Muscle layer of colon (tissue), 2 donors: Measurements from ENCODE around the gene GBX1.

Source experiments
- H3K27ac ChIP-seq: one replicate; pipeline ENCODE4 v1.7.0; 2013; ENCODE audit warnings: low read depth, mild to moderate bottlenecking, low read length, moderate library complexity
- H3K27me3 ChIP-seq, 2 donors: one replicate each; pipeline ENCODE4 v1.7.0; 2013; ENCODE audit warnings: low read length in 2 of 2, mild to moderate bottlenecking in 2 of 2; ENCODE audit not compliant: insufficient read depth in 2 of 2, control insufficient read depth in 1 of 2
- H3K36me3 ChIP-seq: one replicate; pipeline ENCODE4 v1.7.0; 2013; ENCODE audit warnings: mild to moderate bottlenecking, low read length; ENCODE audit not compliant: insufficient read depth
- H3K4me1 ChIP-seq: one replicate; pipeline ENCODE4 v1.7.0; 2013; ENCODE audit warnings: mild to moderate bottlenecking, low read length; ENCODE audit not compliant: insufficient read depth
- H3K4me3 ChIP-seq, 2 donors: one replicate each; pipeline ENCODE4 v1.7.0; 2013; ENCODE audit warnings: low read length in 2 of 2, low read depth in 1 of 2, mild to moderate bottlenecking in 1 of 2, moderate library complexity in 1 of 2
- H3K9ac ChIP-seq: one replicate; pipeline ENCODE4 v1.7.0; 2013; ENCODE audit warnings: low read length
- H3K9me3 ChIP-seq: one replicate; pipeline ENCODE4 v1.7.0; 2013; ENCODE audit warnings: mild to moderate bottlenecking, low read length
- donor health status: abdominal sarcoma.
- donor health status: Adenocarcinoma of cecum.

GBX1 gene

GRCh38 chr7:151121380-151122170 is 45.9 kb downstream of the GBX1 start:
- peaks cover 37% of the 10 kb centered on the region for H3K36me3 ChIP-seq

GRCh38 chr7:151120896-151121295 is 46.6 kb downstream of the GBX1 start:
- peaks cover 37% of the 10 kb centered on the region for H3K36me3 ChIP-seq
- no peak overlapping the region for H3K27ac ChIP-seq
- H3K4me1 ChIP-seq = peaks cover 17% of the 10 kb centered on the region
- H3K4me3 ChIP-seq = no peak overlapping the region
- no peaks in the 10 kb centered on the region for H3K9me3 ChIP-seq
- no peaks in the 10 kb centered on the region for H3K27me3 ChIP-seq
- no peak overlapping the region for H3K9ac ChIP-seq

More at GRCh38 chr7:151121380-151122170, 45.9 kb downstream of the GBX1 start:
- Histone ChIP-seq H3K9ac (no peak overlapping the region), H3K4me3 (no peak overlapping the region), H3K4me1 (peaks cover 17% of the 10 kb centered on the region), H3K27ac (no peak overlapping the region), H3K9me3 (no peaks in the 10 kb centered on the region), H3K27me3 (no peaks in the 10 kb centered on the region)

GRCh38 chr7:151119902-151120301 is 47.6 kb downstream of the GBX1 start:
- no peak overlapping the region for H3K4me3 ChIP-seq
- no peak overlapping the region for H3K27ac ChIP-seq
- H3K9me3 ChIP-seq = no peaks in the 10 kb centered on the region
- H3K27me3 ChIP-seq = no peaks in the 10 kb centered on the region
- H3K4me1 ChIP-seq = peaks cover 13% of the 10 kb centered on the region
- peaks cover 36% of the 10 kb centered on the region for H3K36me3 ChIP-seq
- H3K9ac ChIP-seq = no peak overlapping the region

GRCh38 chr7:151119055-151119415 is 48.5 kb downstream of the GBX1 start:
- H3K9me3 ChIP-seq = no peaks in the 10 kb centered on the region
- H3K27me3 ChIP-seq = no peaks in the 10 kb centered on the region
- H3K4me3 ChIP-seq = no peak overlapping the region
- H3K4me1 ChIP-seq = peaks cover 10% of the 10 kb centered on the region
- no peak overlapping the region for H3K9ac ChIP-seq
- no peak overlapping the region for H3K27ac ChIP-seq
- peaks cover 27% of the 10 kb centered on the region for H3K36me3 ChIP-seq

GRCh38 chr7:151118108-151119054 is 49.1 kb downstream of the GBX1 start:
- Histone ChIP-seq H3K27me3 (no peaks in the 10 kb centered on the region), H3K27ac (no peak overlapping the region), H3K4me1 (peaks cover 12% of the 10 kb centered on the region), H3K4me3 (no peak overlapping the region), H3K9me3 (no peaks in the 10 kb centered on the region), H3K9ac (no peak overlapping the region), H3K36me3 (peaks cover 27% of the 10 kb centered on the region)

GRCh38 chr7:151117565-151117964 is 49.9 kb downstream of the GBX1 start:
- Histone ChIP-seq H3K4me3 (no peak overlapping the region), H3K9me3 (no peaks in the 10 kb centered on the region), H3K4me1 (peaks cover 12% of the 10 kb centered on the region), H3K9ac (no peak overlapping the region), H3K27me3 (no peaks in the 10 kb centered on the region), H3K36me3 (peaks cover 27% of the 10 kb centered on the region), H3K27ac (no peak overlapping the region)

- Histone ChIP-seq H3K27me3 (no peaks in the 10 kb centered on the region), H3K9me3 (no peaks in the 10 kb centered on the region), H3K27ac (no peak overlapping the region), H3K4me3 (no peak overlapping the region), H3K9ac (no peak overlapping the region), H3K4me1 (peaks cover 12% of the 10 kb centered on the region), H3K36me3 (peaks cover 27% of the 10 kb centered on the region)
Measured at GRCh38 chr7:151116603-151117440, 50.7 kb downstream of the GBX1 start.

GRCh38 chr7:151115836-151116418 is 51.6 kb downstream of the GBX1 start:
- Histone ChIP-seq H3K27me3 (no peaks in the 10 kb centered on the region), H3K4me3 (no peak overlapping the region), H3K36me3 (peaks cover 25% of the 10 kb centered on the region)

GRCh38 chr7:151115121-151115835 is 52.2 kb downstream of the GBX1 start:
- no peaks in the 10 kb centered on the region for H3K27me3 ChIP-seq
- no peak overlapping the region for H3K9ac ChIP-seq
- H3K4me1 ChIP-seq = peaks cover 25% of the 10 kb centered on the region
- peaks cover 19% of the 10 kb centered on the region for H3K36me3 ChIP-seq
- H3K4me3 ChIP-seq = no peak overlapping the region
- H3K27ac ChIP-seq = no peak overlapping the region
- H3K9me3 ChIP-seq = no peaks in the 10 kb centered on the region

More at GRCh38 chr7:151115836-151116418, 51.6 kb downstream of the GBX1 start:
- H3K9ac ChIP-seq = no peak overlapping the region
- peaks cover 18% of the 10 kb centered on the region for H3K4me1 ChIP-seq
- H3K9me3 ChIP-seq = no peaks in the 10 kb centered on the region
- H3K27ac ChIP-seq = no peak overlapping the region
